SK-N-SH (cell line): ENCODE measurements around the gene FOXB1. TPM values are rescaled to one million over a fixed set of nuclear protein-coding genes. Genes with fewer than 3 reads are reported as not detected.

Experiments
- CTCF ChIA-PET: fragments of 300-600, 350-600 bp; formaldehyde crosslinking; extraction: SDS; loops from one replicate; lab custom pipeline; 2021; lab: Yijun Ruan, JAX
- POLR2A ChIA-PET: fragments of 350-600 bp; sonication (Branson Sonifier 250); formaldehyde crosslinking; extraction: SDS; loops from one replicate; lab custom pipeline; 2020; ENCODE audit warnings: antibody characterized with exemption, inconsistent platforms; lab: Yijun Ruan, JAX
- DNase-seq: peaks from one replicate; pipeline ENCODE4 v3.0.0; 2012
- H2AFZ ChIP-seq: fragments of 200-600 bp; sonication (generic); 2 replicates; pipeline ENCODE4 v1.8.1; 2016; ENCODE audit warnings: antibody characterized with exemption, mild to moderate bottlenecking, low read depth
- H3F3A ChIP-seq: fragments of 200-600 bp; sonication (generic); replicated peaks from 2 replicates; pipeline ENCODE3; 2016; ENCODE audit warnings: antibody characterized with exemption, mild to moderate bottlenecking; ENCODE audit not compliant: insufficient read depth
- H3K27ac ChIP-seq, 2 experiments: fragments of 200-500 bp in 1 of 2; fragments of 200-600 bp in 1 of 2; sonication (Bioruptor generic) in 1 of 2; sonication (generic), shearing (Covaris generic) in 1 of 2; 2 replicates each; pipeline versions ENCODE4 v1.5.1 to v1.6.1; 2014 to 2016; ENCODE audit warnings: low read depth in 2 of 2, inconsistent platforms in 1 of 2, low read length in 1 of 2, mild to moderate bottlenecking in 1 of 2, mixed read lengths in 1 of 2
- H3K27me3 ChIP-seq: fragments of 200-600 bp; sonication (generic), shearing (Covaris generic); 2 replicates; pipeline ENCODE4 v1.6.1; 2016; ENCODE audit warnings: mixed run types; ENCODE audit not compliant: insufficient read depth
- H3K36me3 ChIP-seq, 2 experiments: fragments of 200-500 bp in 1 of 2; fragments of 200-600 bp in 1 of 2; sonication (Bioruptor generic) in 1 of 2; sonication (generic) in 1 of 2; replicated peaks in 1 of 2; 2 replicates each; pipeline versions ENCODE3 to v1.5.1; 2014 to 2016; ENCODE audit warnings: low read length in 1 of 2, mild to moderate bottlenecking in 1 of 2; ENCODE audit not compliant: insufficient read depth in 2 of 2, control insufficient read depth in 1 of 2
- H3K4me1 ChIP-seq, 2 experiments: fragments of 200-500 bp in 1 of 2; fragments of 200-600 bp in 1 of 2; sonication (Bioruptor generic) in 1 of 2; sonication (generic), shearing (Covaris generic) in 1 of 2; 2 replicates each; pipeline versions ENCODE4 v1.5.1 to v1.6.1; 2014 to 2016; ENCODE audit warnings: low read depth in 1 of 2, low read length in 1 of 2, mixed run types in 1 of 2; ENCODE audit not compliant: insufficient read depth in 2 of 2, control insufficient read depth in 1 of 2
- H3K4me2 ChIP-seq: fragments of 200-600 bp; sonication (generic), shearing (Covaris generic); 2 replicates; pipeline ENCODE4 v1.6.1; 2017; ENCODE audit warnings: mixed run types
- H3K4me3 ChIP-seq, 2 experiments: fragments of 200-500 bp in 1 of 2; fragments of 200-600 bp in 1 of 2; sonication (Bioruptor generic) in 1 of 2; sonication (generic), shearing (Covaris generic) in 1 of 2; 2 replicates each; pipeline versions ENCODE4 v1.5.1 to v1.8.1; 2014 to 2016; ENCODE audit warnings: low read depth in 2 of 2, inconsistent platforms in 1 of 2, low read length in 1 of 2, mild to moderate bottlenecking in 1 of 2, mixed read lengths in 1 of 2, moderate library complexity in 1 of 2
- H3K79me2 ChIP-seq: fragments of 200-600 bp; sonication (generic); 2 replicates; pipeline ENCODE4 v1.8.1; 2017; ENCODE audit warnings: mild to moderate bottlenecking; ENCODE audit not compliant: insufficient read depth
- H3K9ac ChIP-seq: fragments of 200-600 bp; sonication (generic); 2 replicates; pipeline ENCODE4 v1.6.1; 2017; ENCODE audit warnings: mixed run types
- H3K9me2 ChIP-seq: fragments of 200-600 bp; sonication (generic); 2 replicates; pipeline ENCODE4 v1.6.1; 2017; ENCODE audit warnings: mixed run types
- H3K9me3 ChIP-seq: fragments of 200-600 bp; sonication (generic); 2 replicates; pipeline ENCODE4 v1.6.1; 2017; ENCODE audit warnings: mixed run types, mild to moderate bottlenecking, moderate library complexity
- H4K20me1 ChIP-seq: fragments of 200-600 bp; sonication (generic); 2 replicates; pipeline ENCODE4 v1.6.1; 2017; ENCODE audit warnings: mild to moderate bottlenecking, mixed run types; ENCODE audit not compliant: insufficient read depth
- EP300 ChIP-seq, 2 experiments: IDR thresholded peaks; 2 replicates each; pipeline versions ENCODE4 v1.4.0 to v1.6.1; 2012; ENCODE audit warnings: borderline replicate concordance in 1 of 2, low read depth in 1 of 2, low read length in 1 of 2
- EZH2phosphoT487 ChIP-seq: fragments of 200-600 bp; sonication (generic); IDR thresholded peaks from 2 replicates; pipeline ENCODE4 v1.6.1; 2017; ENCODE audit warnings: low read depth, mixed run types, mild to moderate bottlenecking, antibody characterized with exemption, moderate library complexity, borderline replicate concordance
- FOSL2 ChIP-seq: IDR thresholded peaks from 2 replicates; pipeline ENCODE4 v1.4.0; 2012; ENCODE audit warnings: low read depth, mild to moderate bottlenecking, moderate library complexity, borderline replicate concordance
- FOXM1 ChIP-seq: IDR thresholded peaks from 2 replicates; pipeline ENCODE4 v1.4.0; 2012; ENCODE audit warnings: low read depth, mild to moderate bottlenecking
- GABPA ChIP-seq: IDR thresholded peaks from 2 replicates; pipeline ENCODE4 v1.4.0; 2012; ENCODE audit warnings: low read depth, mild to moderate bottlenecking
- MAX ChIP-seq: IDR thresholded peaks from 2 replicates; pipeline ENCODE4 v1.4.0; 2012; ENCODE audit warnings: low read depth
- MEF2A ChIP-seq: IDR thresholded peaks from 2 replicates; pipeline ENCODE4 v1.4.0; 2012; ENCODE audit warnings: low read depth, borderline replicate concordance
- NRF1 ChIP-seq: IDR thresholded peaks from 2 replicates; pipeline ENCODE4 v1.6.1; 2012; ENCODE audit warnings: low read depth, mild to moderate bottlenecking, low read length
- PBX3 ChIP-seq: IDR thresholded peaks from 2 replicates; pipeline ENCODE4; 2012
- POLR2AphosphoS5 ChIP-seq: IDR thresholded peaks from 2 replicates; pipeline ENCODE4 v1.6.1; 2012; ENCODE audit warnings: low read depth, low read length
- RAD21 ChIP-seq: IDR thresholded peaks from 2 replicates; pipeline ENCODE4 v1.6.1; 2012; ENCODE audit warnings: mild to moderate bottlenecking, low read length
- RCOR1 ChIP-seq: fragments of 150-350 bp; IDR thresholded peaks from 2 replicates; pipeline ENCODE4 v1.6.1; 2017; ENCODE audit warnings: antibody characterized with exemption, low read length
- REST ChIP-seq: IDR thresholded peaks from 2 replicates; pipeline ENCODE4 v1.6.1; 2012; ENCODE audit warnings: mild to moderate bottlenecking, low read depth, low read length, moderate library complexity
- RXRA ChIP-seq: IDR thresholded peaks from 2 replicates; pipeline ENCODE4 v1.4.0; 2012; ENCODE audit warnings: low read depth, mild to moderate bottlenecking, borderline replicate concordance
- SIN3A ChIP-seq: IDR thresholded peaks from 2 replicates; pipeline ENCODE4 v1.6.1; 2012; ENCODE audit warnings: low read depth, mild to moderate bottlenecking, low read length, moderate library complexity, borderline replicate concordance
- SMC3 ChIP-seq: IDR thresholded peaks from 2 replicates; pipeline ENCODE4 v1.6.1; 2012; ENCODE audit warnings: low read depth, low read length, improper control_type of control experiment
- USF2 ChIP-seq: fragments of 150-350 bp; IDR thresholded peaks from 2 replicates; pipeline ENCODE4 v1.6.1; 2017; ENCODE audit warnings: antibody characterized with exemption, low read length, low read depth, borderline replicate concordance
- YY1 ChIP-seq: IDR thresholded peaks from 2 replicates; pipeline ENCODE4 v1.4.0; 2012; ENCODE audit warnings: low read depth, mild to moderate bottlenecking
- WGBS: methylation state at CpG from one replicate; pipeline ENCODE4 v1.1.6; 2017; ENCODE audit warnings: low lambda C conversion rate; 5-methylcytosine and 5-hydroxymethylcytosine counted together
- polyA plus RNA-seq, 3 experiments: library from polyadenylated mRNA; depleted of rRNA; stranded (reverse); fragments of >200 nt; gene quantifications; 2 replicates each; pipeline ENCODE4 v1.2.3, GENCODE V29; 2012

Gene FOXB1
- polyA plus RNA-seq, 1 of the 3 experiments (the other 2 are of a cell fraction), result not detected

- TF ChIP-seq EZH2phosphoT487 (no peak), FOSL2 (no peak), GABPA (no peak), RAD21 (no peak)
- ChIA-PET CTCF (no interaction called here), POLR2A (no interaction called here)
- Histone ChIP-seq H3K27me3 (no peaks in the 10 kb centered on the region), H3K4me3 (no peak overlapping the region), H3K27ac (no peak overlapping the region), H2AFZ (no peak overlapping the region), H3K4me2 (no peak overlapping the region), H3K4me1 (no peaks in the 10 kb centered on the region), H3K9me2 (no peaks in the 10 kb centered on the region), H3F3A (no peaks in the 10 kb centered on the region), H3K79me2 (no peaks in the 10 kb centered on the region), H3K36me3 (no peaks in the 10 kb centered on the region), H3K9me3 (0 out of 2 replicates have a peak, but pooled peaks cover 4% of the 10 kb centered on the region), H4K20me1 (no peaks in the 10 kb centered on the region), H3K9ac (no peak overlapping the region)
- DNase-seq, result no peak
- 5% methylated on average over 1 of the region's 1 CpG for WGBS
Measured at GRCh38 chr15:59963322-59963721, 40.8 kb upstream of the FOXB1 start.

GRCh38 chr15:59963925-59964324, 40.2 kb upstream of the FOXB1 start:
- Histone ChIP-seq H3K27ac (no peak overlapping the region), H4K20me1 (no peaks in the 10 kb centered on the region), H2AFZ (no peak overlapping the region), H3K27me3 (no peaks in the 10 kb centered on the region), H3K79me2 (no peaks in the 10 kb centered on the region), H3K4me3 (no peak overlapping the region), H3K4me2 (no peak overlapping the region), H3K36me3 (no peaks in the 10 kb centered on the region), H3K9ac (no peak overlapping the region), H3K9me3 (0 out of 2 replicates have a peak, but pooled peaks cover 4% of the 10 kb centered on the region), H3K9me2 (no peaks in the 10 kb centered on the region), H3F3A (no peaks in the 10 kb centered on the region), H3K4me1 (no peaks in the 10 kb centered on the region)
- DNase-seq, result no peak
- no peak for TF ChIP-seq REST
- no peak for TF ChIP-seq USF2
- no peak for TF ChIP-seq EZH2phosphoT487
- no peak for TF ChIP-seq SMC3
- no peak for TF ChIP-seq RXRA
- no peak for TF ChIP-seq EP300 (IDR thresholded peaks at IDR 0.05; ENCODE audit: borderline replicate concordance in 1 of 2, low read depth in 1 of 2, low read length in 1 of 2)
- TF ChIP-seq PBX3, result no peak
- no peak for TF ChIP-seq MEF2A
- no peak for TF ChIP-seq RCOR1
- no peak for TF ChIP-seq MAX
- TF ChIP-seq NRF1, result no peak
- no peak for TF ChIP-seq YY1
- no peak for TF ChIP-seq SIN3A
- TF ChIP-seq POLR2AphosphoS5, result no peak
- TF ChIP-seq FOXM1, result no peak
- ChIA-PET CTCF (no interaction called here), POLR2A (no interaction called here)
